GM19467 (cell line): Measurements from ENCODE around the gene ICAM4.
"Not testable (repeated sequence)": the region's sequence is repeated elsewhere in the genome, so short reads cannot be mapped to it uniquely, and the experiment has no call there.

ENCODE experiments used
- ATAC-seq: cut with Tn5 transposase; IDR thresholded peaks from one replicate; pipeline ENCODE4 v1.9.1; 2021; ENCODE audit warnings: mild to moderate bottlenecking, moderate library complexity; ENCODE audit not compliant: unreplicated experiment

Gene ICAM4, protein sequence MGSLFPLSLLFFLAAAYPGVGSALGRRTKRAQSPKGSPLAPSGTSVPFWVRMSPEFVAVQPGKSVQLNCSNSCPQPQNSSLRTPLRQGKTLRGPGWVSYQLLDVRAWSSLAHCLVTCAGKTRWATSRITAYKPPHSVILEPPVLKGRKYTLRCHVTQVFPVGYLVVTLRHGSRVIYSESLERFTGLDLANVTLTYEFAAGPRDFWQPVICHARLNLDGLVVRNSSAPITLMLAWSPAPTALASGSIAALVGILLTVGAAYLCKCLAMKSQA

DNA sequence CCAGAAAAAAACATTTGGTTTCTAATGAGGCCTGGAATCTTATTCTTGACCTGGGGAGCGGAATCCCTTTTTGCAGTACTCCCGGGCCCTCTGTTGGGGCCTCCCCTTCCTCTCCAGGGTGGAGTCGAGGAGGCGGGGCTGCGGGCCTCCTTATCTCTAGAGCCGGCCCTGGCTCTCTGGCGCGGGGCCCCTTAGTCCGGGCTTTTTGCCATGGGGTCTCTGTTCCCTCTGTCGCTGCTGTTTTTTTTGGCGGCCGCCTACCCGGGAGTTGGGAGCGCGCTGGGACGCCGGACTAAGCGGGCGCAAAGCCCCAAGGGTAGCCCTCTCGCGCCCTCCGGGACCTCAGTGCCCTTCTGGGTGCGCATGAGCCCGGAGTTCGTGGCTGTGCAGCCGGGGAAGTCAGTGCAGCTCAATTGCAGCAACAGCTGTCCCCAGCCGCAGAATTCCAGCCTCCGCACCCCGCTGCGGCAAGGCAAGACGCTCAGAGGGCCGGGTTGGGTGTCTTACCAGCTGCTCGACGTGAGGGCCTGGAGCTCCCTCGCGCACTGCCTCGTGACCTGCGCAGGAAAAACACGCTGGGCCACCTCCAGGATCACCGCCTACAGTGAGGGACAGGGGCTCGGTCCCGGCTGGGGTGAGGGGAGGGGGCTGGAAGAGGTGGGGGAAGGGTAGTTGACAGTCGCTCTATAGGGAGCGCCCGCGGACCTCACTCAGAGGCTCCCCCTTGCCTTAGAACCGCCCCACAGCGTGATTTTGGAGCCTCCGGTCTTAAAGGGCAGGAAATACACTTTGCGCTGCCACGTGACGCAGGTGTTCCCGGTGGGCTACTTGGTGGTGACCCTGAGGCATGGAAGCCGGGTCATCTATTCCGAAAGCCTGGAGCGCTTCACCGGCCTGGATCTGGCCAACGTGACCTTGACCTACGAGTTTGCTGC is at the start of gene ICAM4:
Gene ICAM4, plus strand, starts transcription at position 153 of the 935 bp plus-strand sequence. Its CDS starts 58 bp downstream, at position 211.
- no peak for ATAC-seq

DNA sequence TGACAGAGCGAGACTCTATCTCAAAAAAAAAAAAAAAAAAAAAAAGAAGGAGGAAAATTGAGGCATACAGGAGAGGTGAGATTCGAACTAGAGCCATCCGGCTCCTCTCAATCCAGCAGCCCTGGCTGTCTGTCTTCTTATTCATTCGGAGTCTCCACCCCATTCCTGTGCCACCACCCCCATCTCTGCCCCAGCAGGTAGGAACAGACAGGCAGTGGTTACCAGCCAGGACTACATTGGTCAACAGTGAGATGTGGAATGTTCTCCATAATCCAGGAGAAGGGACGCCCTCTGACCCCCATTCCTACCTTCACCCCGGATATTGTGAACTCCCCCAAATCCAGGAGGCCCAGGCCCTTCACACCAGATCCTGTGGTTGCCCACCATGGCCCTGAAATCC is 49.1 kb upstream of the ICAM4 start:
- ATAC-seq: no peak

DNA sequence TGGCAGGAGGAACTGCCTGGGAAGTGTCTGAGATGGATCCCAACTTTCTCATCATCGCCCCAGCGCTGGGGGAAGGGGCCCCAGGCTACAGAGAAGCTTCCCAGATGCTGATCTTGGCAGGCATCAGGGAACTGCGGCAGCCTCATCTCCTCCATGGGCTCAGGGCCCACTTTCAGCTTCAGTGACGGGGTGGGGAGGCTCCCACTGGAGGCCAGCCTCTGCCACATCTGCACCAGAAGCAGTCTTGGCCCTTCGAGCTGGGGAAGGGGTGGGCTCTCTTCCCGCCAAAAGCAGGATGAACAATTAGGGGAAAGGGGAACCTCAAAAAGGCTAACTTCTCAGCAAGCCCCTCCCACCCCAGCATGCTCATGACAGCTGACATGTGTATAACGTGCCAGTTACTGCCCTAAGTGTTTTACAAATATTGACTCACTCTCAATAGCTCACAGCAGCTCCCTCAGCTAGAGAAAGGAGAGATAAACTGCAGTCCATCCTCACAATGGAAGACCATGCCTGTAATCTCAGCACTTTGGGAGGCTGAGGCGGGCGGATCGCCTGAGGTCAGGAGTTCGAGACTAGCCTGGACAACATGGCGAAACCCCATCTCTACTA is 48.5 kb upstream of the ICAM4 start:
- ATAC-seq: no peak

DNA sequence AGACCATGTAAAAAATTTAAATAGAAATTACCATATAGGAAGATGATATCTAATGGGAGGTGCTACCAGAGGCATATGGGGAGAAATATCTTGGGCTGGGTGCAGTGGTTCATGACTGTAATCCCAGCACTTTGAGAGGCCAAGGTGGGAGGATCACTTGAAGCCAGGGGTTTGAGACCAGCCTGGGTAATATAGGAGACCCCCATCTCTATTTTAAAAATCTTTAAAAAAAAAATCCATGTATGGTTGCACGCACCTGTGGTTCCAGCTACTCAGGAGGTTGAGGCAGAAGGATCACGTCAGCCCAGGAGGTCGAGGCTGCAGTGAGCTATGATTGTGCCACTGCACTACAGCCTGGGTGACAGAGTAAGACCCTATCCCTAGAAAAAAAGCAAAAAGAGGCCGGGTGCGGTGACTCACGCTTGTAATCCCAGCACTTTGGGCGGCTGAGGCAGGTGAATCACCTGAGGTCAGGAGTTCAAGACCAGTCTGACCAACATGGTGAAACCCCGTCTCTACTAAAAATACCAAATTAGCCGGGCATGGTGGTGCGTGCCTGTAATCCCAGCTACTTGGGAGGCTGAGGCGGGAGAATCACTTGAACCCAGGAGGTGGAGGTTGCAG is 44.8 kb upstream of the ICAM4 start:
- not testable (repeated sequence) for ATAC-seq

DNA sequence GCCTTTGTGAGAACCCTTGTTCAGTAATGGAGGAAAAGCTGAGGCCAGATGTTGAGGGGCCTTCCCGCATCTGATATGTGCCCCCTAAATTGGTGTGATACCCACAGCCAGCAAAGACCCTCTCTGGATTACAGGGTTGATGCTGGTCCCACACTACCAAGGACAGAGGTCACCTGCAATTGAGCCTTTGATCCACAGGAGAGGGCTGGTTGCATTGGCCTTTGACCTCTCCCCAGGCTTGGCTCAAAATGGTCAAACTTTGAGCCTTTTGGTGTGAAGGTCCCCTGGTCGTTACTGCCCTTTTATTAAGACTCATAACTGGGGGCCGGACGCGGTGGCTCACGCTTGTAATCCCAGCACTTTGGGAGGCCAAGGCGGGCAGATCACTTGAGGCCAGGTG is 43.1 kb upstream of the ICAM4 start:
- ATAC-seq: no peak

DNA sequence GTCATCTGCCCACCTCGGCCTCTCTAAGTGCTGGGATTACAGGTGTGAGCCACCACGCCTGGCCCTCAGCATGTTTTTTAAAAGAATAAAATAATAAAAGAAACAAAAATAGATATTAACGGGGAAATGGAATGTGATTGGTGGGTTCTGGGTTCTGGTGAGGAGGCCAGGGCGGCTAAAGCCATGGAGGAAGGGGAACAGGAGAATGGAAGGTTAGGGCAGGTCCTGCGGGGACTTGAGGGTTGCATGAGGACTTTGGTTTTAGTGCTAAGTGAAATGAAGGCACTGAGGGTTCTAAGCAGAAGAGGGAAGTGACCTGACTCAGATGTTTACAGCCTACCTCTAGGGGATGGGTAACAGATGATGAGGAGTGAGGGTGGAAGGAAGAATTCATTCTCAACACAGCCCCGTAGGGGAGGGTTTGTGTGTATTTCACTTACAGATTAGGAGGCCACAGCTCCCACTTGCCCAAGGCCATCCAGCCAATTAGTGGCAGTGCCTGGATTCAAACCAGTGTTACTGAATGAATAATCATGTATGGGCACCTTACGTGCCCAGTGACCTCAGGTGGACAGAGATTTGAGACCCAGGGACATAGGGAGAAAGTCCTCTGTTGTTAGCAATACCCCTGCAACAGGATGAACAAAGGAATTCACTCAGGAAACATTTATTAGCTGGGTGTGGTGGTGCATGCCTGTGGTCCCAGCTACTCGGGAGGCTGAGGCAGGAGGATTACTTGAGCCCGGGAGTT is 41.4 kb upstream of the ICAM4 start:
- ATAC-seq: no peak

DNA sequence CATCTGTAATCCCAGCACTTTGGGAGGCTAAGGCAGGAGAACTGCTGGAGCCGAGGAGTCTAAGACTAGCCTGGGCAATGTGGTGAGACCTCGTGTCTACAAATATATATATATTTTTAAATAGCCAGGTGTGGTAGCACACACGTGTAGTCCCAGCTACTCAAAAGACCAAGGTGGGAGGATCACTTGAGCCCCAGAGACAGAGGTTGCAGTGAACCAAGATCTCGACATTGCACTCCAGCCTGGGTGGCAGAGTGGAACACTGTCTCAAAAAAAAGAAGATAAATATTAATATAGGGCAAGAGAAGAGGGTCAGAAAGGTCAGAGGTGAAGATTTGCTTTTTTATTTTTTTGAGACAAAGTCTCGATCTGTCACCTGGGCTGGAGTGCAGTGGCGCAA is 40.2 kb upstream of the ICAM4 start:
- no peak for ATAC-seq

DNA sequence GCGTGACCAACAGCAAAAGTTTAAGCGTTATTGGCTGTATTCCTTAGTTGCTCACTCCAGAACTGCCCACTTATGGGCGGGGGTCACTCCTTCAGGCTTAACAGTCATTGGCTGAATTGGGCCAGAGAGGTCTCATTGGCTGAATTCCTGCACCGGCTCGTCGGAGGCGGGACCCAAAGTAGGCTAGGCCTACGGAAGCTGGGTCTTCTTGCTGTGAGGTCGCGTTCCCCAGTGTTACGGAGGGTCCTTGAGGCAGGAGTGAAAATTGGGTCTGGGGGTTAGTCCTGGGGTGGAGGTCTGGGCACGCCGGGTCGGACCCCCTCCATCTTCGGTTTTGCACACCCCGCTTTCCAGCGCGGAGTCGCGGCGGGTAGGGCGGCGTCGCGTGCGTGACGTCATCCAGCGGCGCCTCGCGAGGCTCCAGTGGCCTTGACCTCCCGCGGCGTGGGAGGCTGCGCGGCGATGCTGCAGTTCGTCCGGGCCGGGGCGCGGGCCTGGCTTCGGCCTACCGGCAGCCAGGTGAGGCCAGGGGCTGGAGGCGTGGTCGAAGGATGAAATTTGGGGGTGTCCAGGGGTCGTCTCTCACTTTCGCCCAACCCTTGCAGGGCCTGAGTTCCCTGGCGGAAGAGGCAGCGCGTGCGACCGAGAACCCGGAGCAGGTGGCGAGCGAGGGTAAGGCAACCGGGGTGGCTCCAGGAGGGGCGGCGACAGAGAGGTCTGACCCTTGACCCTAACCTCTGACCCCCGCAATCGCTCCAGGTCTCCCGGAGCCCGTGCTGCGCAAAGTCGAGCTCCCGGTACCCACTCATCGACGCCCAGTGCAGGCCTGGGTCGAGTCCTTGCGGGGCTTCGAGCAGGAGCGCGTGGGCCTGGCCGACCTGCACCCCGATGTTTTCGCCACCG is 34.7 kb upstream of the ICAM4 start, which contains the start of gene MRPL4:
Gene MRPL4, plus strand, starts transcription at position 423 of the 903 bp plus-strand sequence. Its CDS starts 40 bp downstream, at position 463.
- ATAC-seq: peak; percentile 81

DNA sequence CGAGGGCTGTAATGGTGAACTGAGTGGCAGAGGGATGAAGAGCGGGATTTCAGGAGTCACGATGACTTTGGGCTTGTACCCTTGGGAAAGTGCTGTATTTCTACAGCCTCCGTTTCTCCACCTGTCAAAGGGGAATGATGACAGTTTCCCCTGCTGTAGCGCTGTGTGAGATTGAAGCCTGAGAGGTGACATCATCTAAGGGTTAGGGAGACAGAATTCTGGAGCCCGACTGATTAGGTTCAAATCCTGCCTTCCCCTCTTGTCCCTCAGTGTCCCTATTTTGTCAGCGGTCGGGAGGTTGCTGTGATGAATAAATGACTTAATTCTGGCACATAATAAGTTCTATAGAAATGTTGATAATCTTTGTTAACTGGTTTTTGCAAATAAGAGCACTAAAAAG is 34.0 kb upstream of the ICAM4 start:
- ATAC-seq: no peak

DNA sequence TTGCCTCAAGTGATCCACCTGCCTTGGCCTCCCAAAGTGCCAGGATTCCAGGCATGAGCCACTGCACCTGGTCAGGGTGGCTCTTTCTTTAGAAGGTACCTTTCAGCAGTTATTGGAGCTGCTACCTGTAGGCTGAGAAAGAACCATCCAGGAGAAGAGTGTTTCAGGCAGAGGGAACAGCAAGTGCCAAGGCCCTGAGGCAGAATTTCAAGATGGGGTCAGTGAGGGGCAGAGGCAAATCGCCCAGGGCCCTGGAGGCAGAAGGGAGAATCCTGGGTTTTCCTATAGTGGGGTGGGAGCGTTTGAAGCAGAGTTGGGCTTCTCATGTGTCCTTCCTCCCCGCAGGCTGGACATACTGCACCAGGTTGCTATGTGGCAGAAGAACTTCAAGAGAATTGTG is 32.5 kb upstream of the ICAM4 start:
- ATAC-seq: no peak

DNA sequence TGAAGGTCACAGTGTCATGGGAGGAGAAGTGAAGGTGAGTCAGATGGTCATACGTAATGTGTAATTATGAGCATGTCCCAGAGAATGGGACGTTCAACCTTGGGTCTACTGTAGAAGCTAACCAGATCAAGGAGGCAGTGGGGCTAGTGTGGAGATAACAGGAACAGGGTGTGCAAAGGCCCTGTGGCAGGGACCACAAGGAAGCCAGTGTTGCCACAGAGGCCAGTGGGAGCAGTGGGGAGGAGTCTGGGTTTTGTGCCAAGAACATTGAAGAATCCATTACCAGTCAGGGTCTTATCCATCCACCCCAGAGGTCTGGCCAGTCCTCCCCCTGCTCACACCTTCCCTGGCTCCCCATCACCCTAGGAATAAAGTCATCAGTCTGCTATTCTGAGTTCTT is 31.4 kb upstream of the ICAM4 start:
- no peak for ATAC-seq

DNA sequence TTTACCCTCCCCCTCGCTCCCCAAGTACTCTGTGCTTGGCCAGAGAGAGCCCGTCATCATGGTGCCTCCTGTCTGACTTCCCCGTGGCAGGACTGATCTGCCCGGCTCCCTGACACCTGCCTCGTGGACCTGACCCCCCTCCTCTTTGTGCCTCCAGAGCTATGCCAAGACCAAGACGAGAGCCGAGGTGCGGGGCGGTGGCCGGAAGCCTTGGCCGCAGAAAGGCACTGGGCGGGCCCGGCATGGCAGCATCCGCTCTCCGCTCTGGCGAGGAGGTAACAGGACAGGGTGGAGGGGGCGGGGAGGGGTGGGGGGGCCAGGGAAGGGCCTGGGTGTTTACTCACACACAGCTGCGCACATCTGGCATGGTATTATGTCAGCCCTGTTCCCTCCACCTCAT is 30.2 kb upstream of the ICAM4 start:
- no peak for ATAC-seq

DNA sequence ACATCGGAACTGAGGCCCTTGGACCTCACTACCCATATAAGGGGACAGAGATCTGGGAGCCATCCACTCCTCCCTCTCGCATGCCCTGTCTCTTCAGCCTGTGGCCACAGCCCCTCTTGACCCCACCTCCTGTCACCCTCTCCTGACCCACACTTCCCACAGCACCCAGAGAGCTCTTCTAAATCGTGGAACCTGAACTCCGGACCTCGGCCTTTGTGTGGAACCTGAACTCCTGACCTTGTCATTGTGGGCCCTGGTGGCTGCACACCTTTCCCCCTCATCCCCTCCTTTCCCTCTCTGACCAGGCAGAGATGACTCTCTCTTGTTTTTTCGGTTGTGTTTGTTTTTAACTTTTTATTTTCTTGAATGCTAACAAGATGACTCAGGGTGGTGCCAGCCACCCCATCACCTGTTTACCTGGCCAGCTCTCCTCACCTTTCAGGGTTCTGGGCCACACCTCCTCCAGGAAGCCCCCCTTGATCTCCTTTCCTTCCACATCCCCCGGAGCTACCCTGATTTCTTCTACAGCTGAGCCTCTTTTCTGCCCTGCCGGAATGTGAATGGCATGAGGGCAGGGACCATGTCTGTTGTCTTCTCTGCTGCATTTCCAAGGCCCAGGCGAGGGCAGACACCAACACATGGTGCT is 29.7 kb upstream of the ICAM4 start:
- no peak for ATAC-seq

DNA sequence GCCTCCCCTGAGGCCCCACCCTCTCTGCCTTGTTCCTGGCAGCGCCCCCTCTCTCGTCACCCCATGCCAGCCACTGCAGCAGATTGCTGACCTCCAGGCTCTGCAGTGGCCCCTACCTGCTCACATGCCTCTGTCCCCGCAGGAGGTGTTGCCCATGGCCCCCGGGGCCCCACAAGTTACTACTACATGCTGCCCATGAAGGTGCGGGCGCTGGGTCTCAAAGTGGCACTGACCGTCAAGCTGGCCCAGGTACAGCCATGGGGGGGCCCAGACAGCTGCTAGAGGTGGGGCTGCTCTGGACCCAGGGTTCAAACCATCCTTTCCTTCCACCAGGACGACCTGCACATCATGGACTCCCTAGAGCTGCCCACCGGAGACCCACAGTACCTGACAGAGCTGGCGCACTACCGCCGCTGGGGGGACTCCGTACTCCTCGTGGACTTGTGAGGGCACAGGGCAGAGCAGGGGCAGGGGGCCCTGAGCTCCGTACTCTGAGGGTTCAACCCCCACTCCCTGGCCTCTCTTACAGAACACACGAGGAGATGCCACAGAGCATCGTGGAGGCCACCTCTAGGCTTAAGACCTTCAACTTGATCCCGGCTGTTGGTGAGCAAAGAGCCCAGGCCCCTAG is 28.6 kb upstream of the ICAM4 start:
- ATAC-seq: no peak

DNA sequence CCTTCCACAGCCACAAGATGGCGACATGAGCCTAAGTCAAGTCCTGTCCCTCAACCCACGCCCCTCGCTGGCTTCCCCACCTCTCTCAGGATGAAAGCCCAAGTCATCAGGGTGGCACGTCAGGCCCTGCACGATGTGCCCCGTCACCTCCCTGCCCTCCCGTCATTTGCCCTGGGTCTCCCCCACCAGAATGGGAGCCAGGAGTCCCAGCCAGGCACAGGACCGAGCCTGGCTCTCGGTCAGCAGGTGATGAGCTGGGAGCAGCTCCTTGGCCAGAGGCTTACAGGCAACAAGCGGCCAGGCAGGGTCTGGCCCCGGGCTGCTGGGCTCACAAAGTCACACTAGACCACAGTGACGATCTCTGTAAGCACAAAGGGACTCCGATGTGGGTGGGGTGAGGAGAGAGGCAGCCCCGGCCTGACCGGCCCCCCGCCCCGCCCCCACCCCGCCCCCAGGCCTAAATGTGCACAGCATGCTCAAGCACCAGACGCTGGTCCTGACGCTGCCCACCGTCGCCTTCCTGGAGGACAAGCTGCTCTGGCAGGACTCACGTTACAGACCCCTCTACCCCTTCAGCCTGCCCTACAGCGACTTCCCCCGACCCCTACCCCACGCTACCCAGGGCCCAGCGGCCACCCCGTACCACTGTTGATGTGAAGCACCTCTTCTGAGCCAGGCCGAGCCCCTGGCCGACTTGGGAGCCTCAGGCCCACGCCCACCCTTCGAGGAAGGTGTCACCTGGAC is 27.4 kb upstream of the ICAM4 start:
- ATAC-seq: no peak

DNA sequence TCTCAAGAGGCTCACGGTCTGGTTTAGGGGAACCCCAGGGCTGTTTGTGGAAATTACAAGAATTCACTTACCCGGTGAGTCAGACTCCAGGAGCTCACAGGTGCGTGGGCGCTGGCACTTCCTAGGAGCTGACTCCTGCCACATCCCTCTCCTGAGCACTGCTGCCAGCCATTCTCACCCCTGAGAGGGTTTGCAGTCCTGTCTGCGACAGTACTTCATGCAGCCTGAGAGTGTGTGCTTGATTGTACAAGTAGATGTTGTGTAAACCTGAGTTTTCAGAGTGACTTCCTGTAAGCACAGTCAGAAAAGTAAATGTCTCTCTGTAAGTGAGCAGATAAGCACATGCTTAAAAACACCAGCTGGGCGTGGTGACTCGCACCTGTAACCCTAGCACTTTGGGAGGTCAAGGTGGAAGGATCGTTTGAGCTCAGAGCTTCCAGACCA is 26.6 kb upstream of the ICAM4 start:
- ATAC-seq: no peak

DNA sequence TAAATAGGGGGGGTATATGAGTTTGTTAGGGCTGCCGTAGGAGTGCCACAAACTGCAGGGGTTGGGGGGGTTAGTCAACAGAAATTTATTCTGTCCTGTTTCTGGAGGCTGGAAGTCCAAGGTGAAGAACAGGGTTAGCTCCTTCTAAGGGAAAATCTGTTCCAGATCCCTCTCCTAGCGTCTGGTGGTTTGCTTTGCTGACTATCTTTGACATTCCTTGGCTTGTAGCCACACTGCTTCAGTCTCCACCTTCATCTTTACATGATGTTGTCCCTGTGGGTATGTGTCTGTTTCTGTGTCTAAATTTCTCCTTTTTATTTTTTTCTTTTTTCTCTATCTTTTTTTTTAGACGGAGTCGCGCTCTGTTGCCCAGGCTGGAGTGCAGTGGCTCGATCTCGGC is 24.0 kb upstream of the ICAM4 start:
- no peak for ATAC-seq

DNA sequence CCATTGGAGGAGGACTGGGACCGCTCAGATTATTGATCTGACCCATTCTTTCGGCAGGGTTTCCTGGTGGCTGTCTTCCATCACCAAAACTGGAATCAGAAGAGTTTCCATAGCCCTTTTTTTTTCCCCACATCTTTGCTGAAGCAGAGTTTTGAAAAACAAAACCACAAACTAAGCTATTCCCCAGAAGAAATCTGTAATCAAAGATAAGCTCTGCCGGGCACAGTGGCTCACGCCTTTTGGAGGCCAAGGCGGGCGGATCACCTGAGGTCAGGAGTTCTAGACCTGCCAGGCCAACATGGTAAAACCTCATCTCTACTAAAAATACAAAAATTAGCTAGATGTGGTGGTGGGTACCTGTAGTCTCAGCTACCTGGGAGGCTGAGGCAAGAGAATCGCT is 20.0 kb upstream of the ICAM4 start:
- no peak for ATAC-seq
